ENCODE results near the gene KLRC2.
"Not testable (repeated sequence)": the region's sequence is repeated elsewhere in the genome, so short reads cannot be mapped to it uniquely, and the experiment has no call there.

KLRC2 gene

DNA sequence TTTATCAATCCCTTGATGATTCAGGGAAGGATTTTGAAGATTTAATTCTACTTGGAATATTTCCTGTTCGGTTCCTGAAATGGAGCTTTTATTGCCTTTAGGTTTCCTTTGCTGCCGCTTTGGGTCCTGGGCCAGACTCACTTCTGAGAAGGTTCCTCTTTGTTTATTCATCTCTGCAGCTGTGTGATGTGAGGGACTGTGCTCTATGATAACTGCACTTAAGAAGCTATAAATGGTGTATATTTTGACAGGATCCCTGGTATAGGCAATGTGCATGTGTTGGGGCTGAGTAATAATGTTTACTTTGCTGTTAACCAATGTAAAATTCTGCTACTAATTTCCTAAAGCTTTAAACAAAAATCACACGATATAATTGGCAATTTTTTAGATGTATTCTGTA lies at the start of gene KLRC2:
TSS of gene KLRC2 (minus strand) at position 195 of the 400 bp plus-strand sequence. CDS start at position 171, 24 bp downstream.
- not testable (repeated sequence) for H3K4me1 ChIP-seq (ENCODE audit: control insufficient read depth, insufficient read depth, low read length); H3K36me3 ChIP-seq (ENCODE audit: control insufficient read depth in 2 of 2, insufficient read depth in 2 of 2, low read length in 2 of 2); H3K27ac ChIP-seq (ENCODE audit: low read length); H3K4me3 ChIP-seq (ENCODE audit: low read length in 2 of 2); H3K9ac ChIP-seq (ENCODE audit: low read length in 2 of 2); H3K9me3 ChIP-seq (ENCODE audit: control insufficient read depth in 2 of 2, low read length in 2 of 2); H3K27me3 ChIP-seq (ENCODE audit: control insufficient read depth in 1 of 2, insufficient read depth in 2 of 2, low read length in 2 of 2)

GRCh38 chr12:10481901-10482300 lies 46.1 kb upstream of the KLRC2 start:
- H3K36me3 ChIP-seq (ENCODE audit: control insufficient read depth in 2 of 2, insufficient read depth in 2 of 2, low read length in 2 of 2); H3K27me3 ChIP-seq (ENCODE audit: control insufficient read depth in 1 of 2, insufficient read depth in 2 of 2, low read length in 2 of 2); H3K4me3 ChIP-seq (ENCODE audit: low read length in 2 of 2); H3K27ac ChIP-seq (ENCODE audit: low read length); H3K4me1 ChIP-seq (ENCODE audit: control insufficient read depth, insufficient read depth, low read length); H3K9ac ChIP-seq (ENCODE audit: low read length in 2 of 2); H3K9me3 ChIP-seq (ENCODE audit: control insufficient read depth in 2 of 2, low read length in 2 of 2): not testable (repeated sequence)

DNA sequence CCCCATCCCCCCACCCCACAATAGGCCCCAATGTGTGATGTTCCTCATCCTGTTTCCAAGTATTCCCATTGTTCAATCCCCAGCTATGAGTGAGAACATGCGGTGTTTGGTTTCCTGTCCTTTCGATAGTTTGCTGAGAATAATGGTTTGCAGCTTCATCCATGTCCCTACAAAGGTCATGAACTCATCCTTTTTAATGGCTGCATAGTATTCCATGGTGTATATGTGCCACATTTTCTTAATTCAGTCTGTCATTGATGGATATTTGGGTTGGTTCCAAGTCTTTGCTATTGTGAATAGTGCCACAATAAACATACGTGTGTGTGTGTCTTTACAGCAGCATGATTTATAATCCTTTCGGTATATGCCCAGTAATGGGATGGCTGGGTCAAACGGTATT lies 37.0 kb upstream of the KLRC2 start:
- H3K27ac ChIP-seq (ENCODE audit: low read length); H3K9me3 ChIP-seq (ENCODE audit: control insufficient read depth in 2 of 2, low read length in 2 of 2); H3K4me1 ChIP-seq (ENCODE audit: control insufficient read depth, insufficient read depth, low read length); H3K27me3 ChIP-seq (ENCODE audit: control insufficient read depth in 1 of 2, insufficient read depth in 2 of 2, low read length in 2 of 2); H3K9ac ChIP-seq (ENCODE audit: low read length in 2 of 2); H3K36me3 ChIP-seq (ENCODE audit: control insufficient read depth in 2 of 2, insufficient read depth in 2 of 2, low read length in 2 of 2); H3K4me3 ChIP-seq (ENCODE audit: low read length in 2 of 2): not testable (repeated sequence)

- H3K27ac ChIP-seq (ENCODE audit: low read length), result no peak overlapping the region
- no peak overlapping the region for H3K4me3 ChIP-seq (ENCODE audit: low read length in 2 of 2)
- H3K4me1 ChIP-seq (ENCODE audit: control insufficient read depth, insufficient read depth, low read length), result no peaks in the 10 kb centered on the region
- no peaks in the 10 kb centered on the region for H3K36me3 ChIP-seq (ENCODE audit: control insufficient read depth in 2 of 2, insufficient read depth in 2 of 2, low read length in 2 of 2)
- peaks cover 0 to 4% of the 10 kb centered on the region in 2 donors for H3K9me3 ChIP-seq (ENCODE audit: control insufficient read depth in 2 of 2, low read length in 2 of 2)
- H3K9ac ChIP-seq (ENCODE audit: low read length in 2 of 2), result no peak overlapping the region
- H3K27me3 ChIP-seq (ENCODE audit: control insufficient read depth in 1 of 2, insufficient read depth in 2 of 2, low read length in 2 of 2), result peaks cover 0 to 2% of the 10 kb centered on the region in 2 donors
These were observed 33.9 kb upstream of the KLRC2 start for GRCh38 chr12:10469701-10470100.

DNA sequence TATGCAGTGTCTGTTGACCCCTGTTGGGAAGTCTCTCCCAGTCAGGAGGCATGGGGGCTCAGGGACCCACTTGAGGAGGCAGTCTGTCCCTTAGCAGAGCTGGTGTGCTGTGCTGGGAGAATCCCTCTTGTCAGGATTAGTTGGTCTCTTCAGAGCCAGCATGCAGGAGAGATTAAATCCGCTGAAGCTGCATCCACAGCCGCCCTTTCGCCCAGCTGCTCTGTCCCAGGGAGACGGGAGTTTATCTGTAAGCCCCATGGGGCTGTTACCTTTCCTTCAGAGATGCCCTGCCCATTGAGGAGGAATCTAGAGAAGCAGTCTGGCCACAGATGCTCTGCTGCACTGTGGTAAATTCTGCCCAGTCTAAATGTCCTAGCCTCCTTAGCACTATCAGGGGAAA lies 30.5 kb upstream of the KLRC2 start:
- peaks cover 0 to 4% of the 10 kb centered on the region in 2 donors for H3K9me3 ChIP-seq (ENCODE audit: control insufficient read depth in 2 of 2, low read length in 2 of 2)
- H3K9ac ChIP-seq (ENCODE audit: low read length in 2 of 2), result no peak overlapping the region
- no peaks in the 10 kb centered on the region for H3K36me3 ChIP-seq (ENCODE audit: control insufficient read depth in 2 of 2, insufficient read depth in 2 of 2, low read length in 2 of 2)
- no peaks in the 10 kb centered on the region for H3K4me1 ChIP-seq (ENCODE audit: control insufficient read depth, insufficient read depth, low read length)
- H3K27me3 ChIP-seq (ENCODE audit: control insufficient read depth in 1 of 2, insufficient read depth in 2 of 2, low read length in 2 of 2), result peaks cover 0 to 2% of the 10 kb centered on the region in 2 donors
- H3K4me3 ChIP-seq (ENCODE audit: low read length in 2 of 2), result no peak overlapping the region
- H3K27ac ChIP-seq (ENCODE audit: low read length), result no peak overlapping the region

DNA sequence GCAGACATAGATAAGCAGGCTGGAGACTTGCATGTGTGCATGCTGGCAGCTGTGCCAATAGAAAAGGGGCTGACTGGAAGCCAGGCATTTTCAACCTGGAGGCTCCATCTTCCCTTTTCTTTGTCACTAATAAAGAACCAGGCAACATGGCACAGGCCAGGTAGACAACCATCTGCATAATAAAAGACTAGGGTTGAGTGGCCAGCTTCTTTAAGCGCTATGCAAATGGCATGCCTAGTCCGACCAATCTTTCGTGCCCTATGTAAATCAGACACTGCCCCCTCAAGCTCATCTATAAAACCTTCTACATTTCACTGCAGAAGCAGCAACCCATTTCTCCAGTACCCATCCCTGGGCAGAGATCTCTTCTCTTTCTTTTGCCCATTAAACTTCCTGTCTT lies 21.9 kb upstream of the KLRC2 start:
- Histone ChIP-seq H3K4me1 (ENCODE audit: control insufficient read depth, insufficient read depth, low read length) (no peaks in the 10 kb centered on the region), H3K27me3 (ENCODE audit: control insufficient read depth in 1 of 2, insufficient read depth in 2 of 2, low read length in 2 of 2) (no peaks in the 10 kb centered on the region), H3K36me3 (ENCODE audit: control insufficient read depth in 2 of 2, insufficient read depth in 2 of 2, low read length in 2 of 2) (no peaks in the 10 kb centered on the region), H3K9ac (ENCODE audit: low read length in 2 of 2) (no peak overlapping the region), H3K4me3 (ENCODE audit: low read length in 2 of 2) (no peak overlapping the region), H3K9me3 (ENCODE audit: control insufficient read depth in 2 of 2, low read length in 2 of 2) (peaks cover 0 to 8% of the 10 kb centered on the region in 2 donors), H3K27ac (ENCODE audit: low read length) (no peak overlapping the region)

DNA sequence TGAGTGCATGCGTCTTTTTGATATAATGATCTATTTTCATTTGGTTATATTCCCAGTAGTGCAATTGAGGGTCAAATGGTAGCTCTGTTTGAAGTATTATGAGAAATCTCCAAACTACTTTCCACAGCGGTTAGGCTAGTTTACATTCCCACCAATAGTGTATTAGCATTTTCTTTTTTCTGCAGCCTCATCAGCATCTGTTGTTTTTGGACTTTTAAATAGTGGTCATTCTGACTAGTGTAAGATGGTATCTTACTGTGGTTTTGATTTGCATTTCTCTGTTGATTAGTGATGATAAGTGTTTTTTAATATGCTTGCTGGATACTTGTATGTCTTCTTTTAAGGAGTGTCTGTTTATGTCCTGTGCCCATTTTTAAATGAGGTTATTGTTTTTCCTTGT lies 21.0 kb upstream of the KLRC2 start:
- H3K4me1 ChIP-seq (ENCODE audit: control insufficient read depth, insufficient read depth, low read length), result no peaks in the 10 kb centered on the region
- H3K36me3 ChIP-seq (ENCODE audit: control insufficient read depth in 2 of 2, insufficient read depth in 2 of 2, low read length in 2 of 2), result no peaks in the 10 kb centered on the region
- peaks cover 0 to 8% of the 10 kb centered on the region in 2 donors for H3K9me3 ChIP-seq (ENCODE audit: control insufficient read depth in 2 of 2, low read length in 2 of 2)
- H3K27me3 ChIP-seq (ENCODE audit: control insufficient read depth in 1 of 2, insufficient read depth in 2 of 2, low read length in 2 of 2), result no peaks in the 10 kb centered on the region
- no peak overlapping the region for H3K27ac ChIP-seq (ENCODE audit: low read length)
- H3K9ac ChIP-seq (ENCODE audit: low read length in 2 of 2), result no peak overlapping the region
- H3K4me3 ChIP-seq (ENCODE audit: low read length in 2 of 2), result no peak overlapping the region

DNA sequence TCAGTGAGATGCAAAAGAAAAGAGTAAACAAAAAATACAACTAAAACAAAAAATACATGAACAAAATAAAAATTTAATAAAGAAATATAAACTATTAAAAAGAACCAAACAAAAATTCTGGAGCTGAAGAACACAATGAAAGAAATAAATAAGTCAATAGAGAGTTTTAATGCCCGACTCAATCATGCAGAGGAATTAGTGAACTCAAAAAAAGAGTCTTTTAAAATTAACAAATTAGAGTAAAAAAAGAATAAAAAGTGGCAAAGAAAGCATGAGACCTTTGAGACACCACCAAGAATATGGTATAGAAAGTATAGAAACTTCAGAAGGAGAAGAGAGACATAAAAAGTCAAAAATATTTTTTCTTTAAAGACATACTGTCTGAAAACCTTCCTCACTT lies 20.0 kb upstream of the KLRC2 start:
- no peak overlapping the region for H3K9ac ChIP-seq (ENCODE audit: low read length in 2 of 2)
- H3K4me3 ChIP-seq (ENCODE audit: low read length in 2 of 2), result no peak overlapping the region
- H3K4me1 ChIP-seq (ENCODE audit: control insufficient read depth, insufficient read depth, low read length), result no peaks in the 10 kb centered on the region
- H3K27me3 ChIP-seq (ENCODE audit: control insufficient read depth in 1 of 2, insufficient read depth in 2 of 2, low read length in 2 of 2), result no peaks in the 10 kb centered on the region
- H3K9me3 ChIP-seq (ENCODE audit: control insufficient read depth in 2 of 2, low read length in 2 of 2), result peaks cover 0 to 8% of the 10 kb centered on the region in 2 donors
- no peaks in the 10 kb centered on the region for H3K36me3 ChIP-seq (ENCODE audit: control insufficient read depth in 2 of 2, insufficient read depth in 2 of 2, low read length in 2 of 2)
- H3K27ac ChIP-seq (ENCODE audit: low read length), result no peak overlapping the region

DNA sequence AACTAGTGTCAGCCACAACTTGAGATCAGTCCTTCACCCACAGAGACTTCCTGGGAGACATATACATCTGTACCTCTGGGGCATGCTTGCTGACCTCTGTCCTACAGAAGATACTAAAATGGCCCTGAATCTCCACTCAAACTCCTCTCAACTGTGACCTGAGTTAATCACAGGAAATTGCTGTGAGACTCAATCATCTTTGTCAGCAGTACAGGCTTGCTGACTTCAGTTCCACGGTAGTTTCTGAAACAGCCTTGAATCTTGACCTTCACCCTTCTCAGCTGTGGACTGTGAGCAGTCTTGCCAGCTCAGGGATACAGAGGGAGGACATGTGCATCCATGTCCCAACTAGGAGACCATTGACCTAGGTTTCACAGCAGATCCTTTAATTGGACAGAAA lies 18.7 kb upstream of the KLRC2 start:
- Histone ChIP-seq H3K27ac (ENCODE audit: low read length) (no peak overlapping the region), H3K27me3 (ENCODE audit: control insufficient read depth in 1 of 2, insufficient read depth in 2 of 2, low read length in 2 of 2) (no peaks in the 10 kb centered on the region), H3K4me1 (ENCODE audit: control insufficient read depth, insufficient read depth, low read length) (no peaks in the 10 kb centered on the region), H3K9ac (ENCODE audit: low read length in 2 of 2) (no peak overlapping the region), H3K4me3 (ENCODE audit: low read length in 2 of 2) (no peak overlapping the region), H3K9me3 (ENCODE audit: control insufficient read depth in 2 of 2, low read length in 2 of 2) (peaks cover 0 to 8% of the 10 kb centered on the region in 2 donors), H3K36me3 (ENCODE audit: control insufficient read depth in 2 of 2, insufficient read depth in 2 of 2, low read length in 2 of 2) (no peaks in the 10 kb centered on the region)

GRCh38 chr12:10453156-10453555 lies 17.3 kb upstream of the KLRC2 start, which contains the start of gene KLRC1:
TSS of gene KLRC1 (minus strand) at chr12:10453377. CDS start at chr12:10451156, 2,221 bp downstream.
- Histone ChIP-seq H3K27me3 (ENCODE audit: control insufficient read depth in 1 of 2, insufficient read depth in 2 of 2, low read length in 2 of 2) (no peaks in the 10 kb centered on the region), H3K27ac (ENCODE audit: low read length) (no peak within 1 kb of the TSS), H3K9me3 (ENCODE audit: control insufficient read depth in 2 of 2, low read length in 2 of 2) (peaks cover 0 to 8% of the 10 kb centered on the region in 2 donors), H3K4me1 (ENCODE audit: control insufficient read depth, insufficient read depth, low read length) (no peaks in the 10 kb centered on the region), H3K36me3 (ENCODE audit: control insufficient read depth in 2 of 2, insufficient read depth in 2 of 2, low read length in 2 of 2) (no peaks in the 10 kb centered on the region), H3K9ac (ENCODE audit: low read length in 2 of 2) (no peak within 1 kb of the TSS), H3K4me3 (ENCODE audit: low read length in 2 of 2) (no peak within 1 kb of the TSS)

- Histone ChIP-seq H3K9ac (ENCODE audit: low read length in 2 of 2) (no peak overlapping the region), H3K27me3 (ENCODE audit: control insufficient read depth in 1 of 2, insufficient read depth in 2 of 2, low read length in 2 of 2) (no peaks in the 10 kb centered on the region), H3K4me3 (ENCODE audit: low read length in 2 of 2) (no peak overlapping the region), H3K9me3 (ENCODE audit: control insufficient read depth in 2 of 2, low read length in 2 of 2) (no peaks in the 10 kb centered on the region), H3K4me1 (ENCODE audit: control insufficient read depth, insufficient read depth, low read length) (no peaks in the 10 kb centered on the region), H3K36me3 (ENCODE audit: control insufficient read depth in 2 of 2, insufficient read depth in 2 of 2, low read length in 2 of 2) (no peaks in the 10 kb centered on the region), H3K27ac (ENCODE audit: low read length) (no peak overlapping the region)
These were observed 12.4 kb upstream of the KLRC2 start for GRCh38 chr12:10448236-10448635.
